HG03025 (cell line): ENCODE data around the gene ASAP2.

Experiments
- ATAC-seq: cut with Tn5 transposase; IDR thresholded peaks from one replicate; pipeline ENCODE4 v1.9.1; 2021; ENCODE audit warnings: mild to moderate bottlenecking, moderate library complexity; ENCODE audit not compliant: unreplicated experiment, low FRiP score

Gene ASAP2

DNA sequence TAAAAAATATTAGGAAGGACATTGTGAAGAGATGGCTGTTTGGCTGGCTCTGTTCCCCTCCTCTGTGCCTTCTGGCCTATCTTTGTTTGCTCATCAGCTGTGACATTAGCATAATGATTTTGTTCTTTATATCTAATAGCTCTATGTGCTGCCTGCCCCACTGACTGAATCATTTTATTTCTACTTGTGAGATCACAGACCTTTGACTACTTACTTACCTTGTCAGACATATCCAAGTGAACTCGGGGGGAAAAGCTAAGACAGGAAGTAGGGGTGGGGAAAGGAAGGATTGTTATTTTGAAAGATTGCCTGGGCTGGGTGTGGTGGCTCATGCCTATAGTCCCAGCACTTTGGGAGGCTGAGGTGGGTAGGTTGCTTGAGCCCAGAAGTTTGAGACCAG is 104.2 kb downstream of the ASAP2 start:
- no peak for ATAC-seq

- ATAC-seq: no peak
Observed at GRCh38 chr2:9311488-9311887, 104.9 kb downstream of the ASAP2 start.

DNA sequence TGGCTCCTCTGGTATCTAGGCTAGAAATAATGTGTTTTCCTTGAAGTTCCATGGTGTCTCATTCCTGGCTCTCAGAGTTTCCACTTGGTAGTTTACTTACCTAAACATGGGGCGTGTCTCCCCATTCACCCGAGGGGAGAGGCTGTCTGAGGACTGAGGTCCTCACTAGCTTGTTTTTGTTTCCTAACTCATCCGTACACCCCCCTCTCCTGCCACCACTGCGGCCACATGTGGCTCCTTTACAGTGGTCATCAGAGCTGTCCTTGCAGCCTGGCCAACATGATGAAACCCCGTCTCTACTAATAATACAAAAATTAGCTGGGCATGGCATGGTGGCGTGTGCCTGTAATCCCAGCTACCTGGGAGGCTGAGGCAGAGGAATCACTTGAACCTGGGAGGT is 106.0 kb downstream of the ASAP2 start:
- ATAC-seq: no peak

GRCh38 chr2:9313443-9313842 is 106.8 kb downstream of the ASAP2 start:
- no peak for ATAC-seq

- ATAC-seq: no peak
Observed at GRCh38 chr2:9315280-9315847, 108.8 kb downstream of the ASAP2 start.

DNA sequence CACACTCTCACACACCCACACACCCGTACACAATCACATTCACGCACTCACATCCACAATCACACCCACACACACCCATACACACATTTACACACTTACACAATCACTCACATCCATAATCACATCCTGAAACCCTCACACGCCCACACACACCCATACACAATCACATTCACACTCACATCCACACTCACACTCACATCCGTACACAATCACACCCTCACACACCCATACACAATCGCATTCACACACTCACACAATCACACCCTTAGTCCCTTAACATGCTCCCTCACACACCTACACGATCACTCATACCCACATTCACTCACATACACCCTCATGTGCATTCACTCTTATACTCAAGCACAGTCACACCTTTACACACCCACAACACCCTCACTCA is 110.9 kb downstream of the ASAP2 start:
- ATAC-seq: no peak

DNA sequence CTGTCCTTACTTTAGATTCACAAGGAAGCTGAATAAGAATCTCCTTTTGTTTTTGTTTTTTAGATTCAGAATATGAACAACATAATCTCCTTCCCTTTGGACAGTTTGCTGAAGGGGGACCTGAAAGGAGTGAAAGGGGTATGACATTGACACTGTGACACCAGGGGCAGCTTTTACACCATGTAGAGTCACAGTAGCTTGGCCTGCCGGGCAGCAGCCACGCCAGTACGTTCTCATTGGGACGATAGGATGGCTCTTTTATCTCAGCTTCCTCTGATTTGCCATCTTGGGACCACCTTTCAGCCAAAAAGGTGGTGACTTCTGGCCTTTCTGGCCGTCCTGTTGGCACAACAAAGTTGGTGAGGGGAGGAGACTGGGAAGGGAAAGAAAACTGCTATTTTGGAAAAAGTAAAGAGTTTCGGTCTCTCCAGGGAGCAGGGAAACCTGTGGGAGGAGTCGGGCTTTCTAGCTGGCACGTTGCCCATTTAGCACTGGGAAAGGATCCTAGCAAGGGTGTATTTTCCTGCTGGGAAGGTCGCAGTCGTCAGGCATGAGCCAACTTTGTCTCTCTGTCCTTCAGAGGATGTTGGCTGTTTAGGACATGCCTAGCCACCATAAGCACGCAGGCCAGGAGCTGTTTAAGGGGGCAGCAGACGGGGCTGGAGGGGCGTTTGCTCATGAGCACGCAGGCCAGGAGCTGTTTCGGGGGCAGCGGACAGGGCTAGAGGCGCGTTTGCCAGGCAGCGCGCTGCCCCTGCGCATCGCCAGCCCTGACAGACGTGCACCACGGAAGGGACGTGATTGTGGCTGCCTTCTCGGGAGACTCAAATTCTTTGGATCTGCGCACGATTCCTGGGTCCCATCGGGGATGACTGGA is 112.1 kb downstream of the ASAP2 start:
- no peak for ATAC-seq

DNA sequence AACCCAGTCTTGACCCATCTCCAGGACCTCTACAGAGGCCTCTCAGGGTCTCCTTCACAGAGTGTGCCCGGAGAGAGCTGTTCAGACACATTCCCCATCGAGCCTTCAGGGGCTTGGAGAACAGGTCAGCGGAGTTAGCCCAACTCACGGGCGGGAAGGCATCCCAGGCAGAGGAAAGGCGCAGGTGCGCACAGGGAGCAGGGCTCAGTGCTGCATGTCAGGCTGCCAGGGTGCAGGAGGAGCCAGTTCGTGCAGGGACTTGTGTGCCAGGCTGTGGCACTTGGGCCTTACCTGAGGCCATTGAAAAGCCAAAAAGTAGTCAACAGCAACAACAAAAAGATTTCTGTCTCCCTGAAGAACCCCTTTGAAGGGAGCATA is 112.7 kb downstream of the ASAP2 start:
- no peak for ATAC-seq

DNA sequence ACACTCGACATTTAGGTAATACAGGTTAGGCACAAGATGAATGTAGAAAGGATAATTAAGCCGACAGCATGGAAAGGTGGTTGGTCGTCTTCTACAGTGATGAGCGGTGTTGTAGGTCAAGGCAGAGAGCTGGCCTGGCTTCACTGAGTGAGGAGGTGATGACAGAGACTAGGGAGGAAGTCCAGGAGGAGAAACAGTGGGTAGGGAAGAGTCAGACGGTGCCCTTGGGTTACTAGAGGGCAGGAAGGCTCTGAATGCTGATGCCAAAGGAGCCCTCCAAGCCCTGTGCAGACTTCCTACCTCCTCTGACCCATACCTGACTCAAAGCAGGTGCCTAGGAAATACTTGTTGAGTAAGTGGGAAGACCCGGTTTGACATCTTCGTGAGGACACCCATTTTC is 116.0 kb downstream of the ASAP2 start:
- no peak for ATAC-seq

DNA sequence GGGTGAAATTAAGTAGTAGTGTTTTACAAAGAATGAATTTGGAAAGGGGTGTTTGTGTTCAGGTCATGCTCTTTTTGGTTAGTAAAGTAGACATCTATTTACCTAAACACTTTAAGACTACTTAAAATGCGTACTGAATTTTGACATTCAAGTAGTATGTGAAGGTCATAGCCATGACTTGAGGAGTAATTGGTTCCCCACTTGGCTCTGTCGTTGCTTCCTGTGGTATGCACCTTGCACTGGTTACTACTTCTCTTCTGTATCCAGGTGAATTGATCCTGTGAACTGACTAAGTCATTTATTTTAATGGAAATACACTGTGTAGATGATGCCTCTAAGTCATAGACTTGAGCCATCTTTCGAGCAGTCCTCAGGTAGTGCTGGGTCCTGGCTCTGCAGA is 118.8 kb downstream of the ASAP2 start:
- no peak for ATAC-seq

DNA sequence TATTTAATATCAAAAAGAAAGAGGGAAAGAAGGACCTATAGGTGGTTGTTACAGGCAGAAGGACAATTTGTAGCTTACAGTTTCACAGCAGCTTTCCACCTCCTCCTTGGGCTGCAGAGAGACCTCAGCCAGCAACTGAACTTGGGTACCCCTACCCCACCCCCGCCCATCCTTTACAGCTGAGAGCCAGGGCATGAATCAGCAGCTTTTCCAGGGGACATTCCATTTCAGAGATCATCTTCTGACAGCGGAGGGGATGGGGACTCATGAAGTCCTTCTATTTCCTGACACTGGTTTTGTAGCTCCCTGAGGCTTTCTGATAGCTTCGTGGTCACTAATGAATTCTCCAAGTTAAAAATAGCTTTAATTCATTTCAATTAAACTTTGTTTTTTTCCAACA is 120.4 kb downstream of the ASAP2 start:
- ATAC-seq: no peak

DNA sequence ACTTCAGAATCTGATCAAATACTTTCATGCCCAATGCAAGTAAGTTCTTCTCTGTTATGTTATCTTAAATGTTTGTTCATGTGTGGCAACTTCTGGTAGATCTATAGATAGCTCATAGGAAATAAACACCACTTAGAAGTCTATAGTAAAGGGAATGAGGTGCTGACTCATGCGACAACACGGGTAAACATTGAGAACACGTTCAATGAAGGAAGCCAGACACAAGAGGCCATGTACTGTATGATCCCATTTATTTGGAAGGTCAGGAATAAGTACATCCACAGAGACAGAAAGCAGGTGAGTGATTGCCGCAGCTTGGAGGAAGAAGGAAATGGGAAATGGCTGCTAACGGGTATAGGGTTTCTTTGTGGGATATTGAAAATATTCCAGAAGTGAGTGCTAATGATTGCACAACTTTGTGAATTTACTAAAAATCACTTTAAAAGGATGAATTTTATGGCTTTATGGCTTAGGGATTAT is 121.3 kb downstream of the ASAP2 start:
- ATAC-seq: no peak

- ATAC-seq: no peak
Observed at GRCh38 chr2:9328931-9329330, 122.3 kb downstream of the ASAP2 start.

- no peak for ATAC-seq
Observed at GRCh38 chr2:9329497-9329896, 122.9 kb downstream of the ASAP2 start.

DNA sequence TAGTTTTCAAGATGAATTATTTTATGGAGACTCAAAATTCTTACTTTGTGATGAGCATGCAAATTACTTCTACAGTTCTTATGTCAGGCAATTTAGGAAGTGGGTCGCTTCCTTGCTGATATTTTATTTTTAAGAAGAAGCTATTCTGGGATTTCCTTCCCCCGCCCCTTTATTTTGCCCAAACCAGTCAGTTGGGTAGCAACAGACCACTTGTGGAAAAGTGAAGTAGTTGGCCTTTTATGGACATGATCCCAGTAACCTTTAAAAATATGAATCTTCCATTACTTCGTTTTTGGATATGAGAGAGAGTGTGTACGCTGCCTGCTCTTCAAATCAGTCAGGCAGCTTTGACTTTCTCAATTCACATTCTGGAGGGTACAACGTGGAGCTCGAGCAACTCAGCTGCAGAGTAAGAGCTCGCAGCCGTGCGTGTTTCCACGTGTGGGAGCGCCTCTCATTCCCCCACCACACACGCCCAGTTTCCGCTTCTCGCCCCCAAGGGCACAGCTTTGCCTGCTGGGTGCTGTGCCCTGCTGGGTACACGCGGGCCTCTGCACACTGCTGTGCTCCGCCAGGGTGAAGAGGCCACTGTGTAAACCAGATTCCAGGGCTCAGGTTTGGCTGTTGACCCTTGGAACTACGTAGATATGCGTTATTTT is 124.1 kb downstream of the ASAP2 start:
- ATAC-seq: no peak

- ATAC-seq: no peak
Observed at GRCh38 chr2:9331704-9332103, 125.1 kb downstream of the ASAP2 start.

DNA sequence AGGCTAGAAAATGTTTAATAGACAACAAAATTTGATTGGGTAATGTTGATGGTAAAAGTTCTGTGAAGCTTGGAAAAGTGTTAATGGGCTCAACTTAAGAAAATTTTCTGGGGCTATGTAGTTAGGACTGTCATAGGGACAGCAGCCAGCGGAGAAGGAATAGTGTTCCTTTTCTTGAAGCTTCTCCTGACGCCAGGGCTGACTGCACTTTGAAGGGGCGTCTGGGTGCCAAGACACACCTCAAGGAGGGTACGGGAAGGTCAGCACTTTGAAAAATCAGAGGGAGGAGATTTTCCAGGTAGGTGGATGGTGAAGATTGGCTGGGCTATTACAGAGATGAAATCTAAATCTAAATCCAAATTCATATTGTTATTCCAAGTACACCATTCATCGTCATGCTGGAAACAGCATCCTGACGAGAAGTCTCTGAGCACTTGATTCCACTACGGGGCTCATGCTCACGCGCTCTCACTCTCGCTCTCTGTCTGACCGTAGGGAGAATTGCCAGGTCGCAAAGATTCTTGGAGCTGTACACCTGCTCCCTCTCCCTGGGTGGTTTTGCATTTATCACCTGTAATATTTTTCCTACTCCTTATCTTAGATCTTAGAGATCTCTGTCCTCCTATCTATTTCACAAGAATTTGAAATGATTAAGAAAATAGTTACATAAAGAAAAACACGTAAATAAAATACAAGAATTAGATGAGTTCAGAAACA is 125.7 kb downstream of the ASAP2 start:
- no peak for ATAC-seq

DNA sequence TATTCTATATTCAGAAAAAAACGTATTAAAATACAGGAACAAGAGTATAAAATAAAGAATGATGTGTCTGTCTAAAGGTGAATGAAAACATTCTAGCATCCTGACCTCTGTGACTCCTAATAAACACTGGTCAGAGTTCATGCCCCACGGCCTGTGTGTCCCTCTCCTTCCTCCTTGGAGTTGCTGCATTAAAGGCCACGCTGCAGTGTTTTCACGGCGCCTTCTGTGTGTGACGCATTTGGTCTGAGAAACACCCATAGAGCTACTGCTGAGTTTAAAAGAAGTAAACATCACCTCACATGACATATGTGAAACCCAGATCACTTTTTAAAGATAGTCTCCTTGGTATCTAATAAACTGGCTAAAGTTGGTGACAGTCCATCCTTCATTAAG is 126.2 kb downstream of the ASAP2 start:
- ATAC-seq: no peak

DNA sequence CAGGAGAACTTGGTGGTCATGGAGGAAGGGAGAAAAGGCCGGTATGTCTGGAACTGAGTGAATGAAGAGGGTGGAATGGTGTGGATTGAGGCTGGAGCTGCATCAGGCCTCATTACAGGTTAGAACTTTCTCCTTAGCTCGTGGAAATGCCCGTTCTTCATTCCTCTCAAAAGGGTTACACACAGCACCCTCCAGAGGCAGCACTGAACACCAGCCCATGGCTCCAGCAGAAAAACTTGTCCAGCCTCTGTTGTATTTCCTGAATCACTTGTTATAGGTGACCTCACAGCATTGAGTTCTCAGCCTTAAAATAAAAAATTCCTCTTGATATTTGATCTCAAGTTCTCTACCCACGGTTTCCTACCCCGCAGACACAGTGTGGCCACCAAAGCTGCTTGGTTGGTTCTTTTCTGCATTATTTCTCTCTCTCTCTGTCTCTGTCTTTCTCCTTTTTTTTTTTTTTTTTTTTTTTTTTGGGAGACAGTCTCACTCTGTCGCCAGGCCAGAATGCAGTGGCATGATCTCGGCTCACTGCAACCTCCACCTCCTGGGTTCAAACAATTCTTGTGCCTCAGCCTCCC is 127.1 kb downstream of the ASAP2 start:
- ATAC-seq: no peak

GRCh38 chr2:9334761-9335160 is 128.1 kb downstream of the ASAP2 start:
- ATAC-seq: no peak
